IMR-90 (cell line): Measurements from ENCODE around the gene NHSL1.

Experiments used
- BHLHE40 ChIP-seq: fragments of 150-350 bp; IDR thresholded peaks from 2 replicates; pipeline ENCODE4 v1.6.1; 2016; ENCODE audit warnings: mild to moderate bottlenecking, low read depth, low read length
- CEBPB ChIP-seq: IDR thresholded peaks from 2 replicates; pipeline ENCODE4 v1.6.1; 2012; ENCODE audit warnings: low read depth, low read length, improper control_type of control experiment
- CHD1 ChIP-seq: IDR thresholded peaks from 2 replicates; pipeline ENCODE4 v1.6.1; 2012; ENCODE audit warnings: low read depth, low read length, improper control_type of control experiment
- FOS ChIP-seq: fragments of 150-350 bp; IDR thresholded peaks from 2 replicates; pipeline ENCODE4 v1.6.1; 2016; ENCODE audit warnings: low read depth, low read length
- MAFK ChIP-seq: IDR thresholded peaks from 2 replicates; pipeline ENCODE4 v1.6.1; 2012; ENCODE audit warnings: low read depth, low read length, improper control_type of control experiment
- MXI1 ChIP-seq: IDR thresholded peaks from 2 replicates; pipeline ENCODE4 v1.6.1; 2012; ENCODE audit warnings: low read depth, mild to moderate bottlenecking, low read length, moderate library complexity, borderline replicate concordance
- POLR2A ChIP-seq: IDR thresholded peaks from 2 replicates; pipeline ENCODE4 v1.6.1; 2012; ENCODE audit warnings: mild to moderate bottlenecking, low read depth, low read length
- RAD21 ChIP-seq: IDR thresholded peaks from 2 replicates; pipeline ENCODE4 v1.6.1; 2012; ENCODE audit warnings: low read length, improper control_type of control experiment
- RCOR1 ChIP-seq: IDR thresholded peaks from 2 replicates; pipeline ENCODE4 v1.6.1; 2012; ENCODE audit warnings: mild to moderate bottlenecking, low read length, improper control_type of control experiment; ENCODE audit not compliant: insufficient replicate concordance
- RFX5 ChIP-seq: IDR thresholded peaks from 2 replicates; pipeline ENCODE4 v1.8.0; 2012; ENCODE audit warnings: low read depth, mild to moderate bottlenecking, low read length, moderate library complexity
- SMC3 ChIP-seq: fragments of 150-350 bp; IDR thresholded peaks from 2 replicates; pipeline ENCODE4 v1.6.1; 2016; ENCODE audit warnings: low read depth, mild to moderate bottlenecking, antibody characterized with exemption, low read length, moderate library complexity
- USF2 ChIP-seq: fragments of 150-350 bp; IDR thresholded peaks from 2 replicates; pipeline ENCODE4 v1.6.1; 2017; ENCODE audit warnings: mild to moderate bottlenecking, antibody characterized with exemption, low read length, low read depth
- TF ChIP-seq, protein P1 (sequence below): conservative IDR thresholded peaks from 2 replicates; pipeline ENCODE4 v1.5.1; 2012; ENCODE audit warnings: mild to moderate bottlenecking, low read depth, low read length, improper control_type of control experiment

- TF ChIP-seq USF2: no peak
- TF ChIP-seq, protein P1, sequence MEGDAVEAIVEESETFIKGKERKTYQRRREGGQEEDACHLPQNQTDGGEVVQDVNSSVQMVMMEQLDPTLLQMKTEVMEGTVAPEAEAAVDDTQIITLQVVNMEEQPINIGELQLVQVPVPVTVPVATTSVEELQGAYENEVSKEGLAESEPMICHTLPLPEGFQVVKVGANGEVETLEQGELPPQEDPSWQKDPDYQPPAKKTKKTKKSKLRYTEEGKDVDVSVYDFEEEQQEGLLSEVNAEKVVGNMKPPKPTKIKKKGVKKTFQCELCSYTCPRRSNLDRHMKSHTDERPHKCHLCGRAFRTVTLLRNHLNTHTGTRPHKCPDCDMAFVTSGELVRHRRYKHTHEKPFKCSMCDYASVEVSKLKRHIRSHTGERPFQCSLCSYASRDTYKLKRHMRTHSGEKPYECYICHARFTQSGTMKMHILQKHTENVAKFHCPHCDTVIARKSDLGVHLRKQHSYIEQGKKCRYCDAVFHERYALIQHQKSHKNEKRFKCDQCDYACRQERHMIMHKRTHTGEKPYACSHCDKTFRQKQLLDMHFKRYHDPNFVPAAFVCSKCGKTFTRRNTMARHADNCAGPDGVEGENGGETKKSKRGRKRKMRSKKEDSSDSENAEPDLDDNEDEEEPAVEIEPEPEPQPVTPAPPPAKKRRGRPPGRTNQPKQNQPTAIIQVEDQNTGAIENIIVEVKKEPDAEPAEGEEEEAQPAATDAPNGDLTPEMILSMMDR: no peak
- no peak for TF ChIP-seq RCOR1
- no peak for TF ChIP-seq POLR2A
- no peak for TF ChIP-seq SMC3
- TF ChIP-seq CHD1: no peak
- no peak for TF ChIP-seq RFX5
- TF ChIP-seq CEBPB: no peak
- TF ChIP-seq RAD21: no peak
- no peak for TF ChIP-seq MXI1
- TF ChIP-seq FOS: no peak
- TF ChIP-seq BHLHE40: no peak
- no peak for TF ChIP-seq MAFK
These were observed 81.7 kb downstream of the NHSL1 start for GRCh38 chr6:138417493-138418117.
